ENCODE measurements around the gene SLC25A51.

GRCh38 chr9:37927132-37927531, 23.2 kb upstream of the SLC25A51 start:
- TF ChIP-seq CTCF (IDR thresholded peaks at IDR 0.05; ENCODE audit: insufficient read depth, low read length, poor library complexity, severe bottlenecking) = no peak
- no peak for TF ChIP-seq EZH2phosphoT487 (conservative IDR thresholded peaks at IDR 0.05; ENCODE audit: low read length)

Data from SU-DHL-6 (cell line).